Astrocyte (in vitro differentiated cells and primary cell): Measurements from ENCODE around the gene GRID2. TPM values are rescaled to one million over a fixed set of nuclear protein-coding genes. Genes with fewer than 3 reads are reported as not detected.

ENCODE experiments used
- DNase-seq: peaks from one replicate; pipeline ENCODE4 v3.0.0-alpha.2; 2010; ENCODE audit warnings: low read depth
- FAIRE-seq: peaks from 2 replicates; lab custom pipeline; 2011; peaks lifted over from hg19 to GRCh38; lab: Jason Lieb, UNC
- H2AFZ ChIP-seq: 2 replicates; pipeline ENCODE4 v1.6.0; 2012; ENCODE audit warnings: low read depth, low read length, inconsistent platforms
- H3K27ac ChIP-seq: 2 replicates; pipeline ENCODE4 v1.5.1; 2011; ENCODE audit warnings: low read depth, low read length, inconsistent platforms
- H3K27me3 ChIP-seq: 2 replicates; pipeline ENCODE4 v1.6.0; 2011; ENCODE audit warnings: low read length, inconsistent platforms; ENCODE audit not compliant: insufficient read depth
- H3K36me3 ChIP-seq: 2 replicates; pipeline ENCODE4 v1.5.1; 2011; ENCODE audit warnings: low read length, inconsistent platforms; ENCODE audit not compliant: insufficient read depth
- H3K4me1 ChIP-seq: 2 replicates; pipeline ENCODE4 v1.5.1; 2011; ENCODE audit warnings: low read length, inconsistent platforms; ENCODE audit not compliant: insufficient read depth
- H3K4me2 ChIP-seq: 2 replicates; pipeline ENCODE4 v1.6.0; 2012; ENCODE audit warnings: low read length, inconsistent platforms
- H3K4me3 ChIP-seq: 2 replicates; pipeline ENCODE4 v1.5.1; 2011; ENCODE audit warnings: low read depth, mild to moderate bottlenecking, low read length, inconsistent platforms; ENCODE audit not compliant: insufficient read depth
- H3K79me2 ChIP-seq: 2 replicates; pipeline ENCODE4 v1.6.0; 2012; ENCODE audit warnings: mild to moderate bottlenecking, low read length, inconsistent platforms; ENCODE audit not compliant: insufficient read depth
- H3K9ac ChIP-seq: 2 replicates; pipeline ENCODE4 v1.6.0; 2012; ENCODE audit warnings: mild to moderate bottlenecking, low read length, inconsistent platforms
- H3K9me3 ChIP-seq: 2 replicates; pipeline ENCODE4 v1.5.1; 2012; ENCODE audit warnings: low read depth, mild to moderate bottlenecking, low read length, inconsistent platforms; ENCODE audit not compliant: insufficient read depth
- H4K20me1 ChIP-seq: 2 replicates; pipeline ENCODE4 v1.6.0; 2012; ENCODE audit warnings: low read length, inconsistent platforms; ENCODE audit not compliant: insufficient read depth
- H3K27ac Mint-ChIP-seq: one replicate; pipeline ENCODE4 v1.8.0; 2021; ENCODE audit warnings: mild to moderate bottlenecking, mixed read lengths; ENCODE audit not compliant: unreplicated experiment
- H3K27me3 Mint-ChIP-seq: one replicate; pipeline ENCODE4 v1.8.0; 2021; ENCODE audit warnings: low read depth, mixed read lengths; ENCODE audit not compliant: unreplicated experiment
- H3K36me3 Mint-ChIP-seq: one replicate; pipeline ENCODE4 v1.8.0; 2021; ENCODE audit warnings: low read depth, mixed read lengths; ENCODE audit not compliant: unreplicated experiment
- H3K4me1 Mint-ChIP-seq: one replicate; pipeline ENCODE4 v1.8.0; 2021; ENCODE audit warnings: low read depth, mixed read lengths; ENCODE audit not compliant: unreplicated experiment
- H3K4me3 Mint-ChIP-seq: one replicate; pipeline ENCODE4 v1.8.0; 2021; ENCODE audit warnings: mild to moderate bottlenecking, moderate library complexity, mixed read lengths; ENCODE audit not compliant: unreplicated experiment
- H3K9me3 Mint-ChIP-seq: one replicate; pipeline ENCODE4 v1.8.0; 2021; ENCODE audit warnings: mild to moderate bottlenecking, mixed read lengths; ENCODE audit not compliant: unreplicated experiment
- EZH2 ChIP-seq: IDR thresholded peaks from 2 replicates; pipeline ENCODE4 v1.6.1; 2012; ENCODE audit warnings: mild to moderate bottlenecking, low read length, inconsistent platforms; ENCODE audit not compliant: insufficient read depth
- total RNA-seq: library from RNA; stranded (reverse); gene quantifications from 2 replicates; pipeline ENCODE4 v1.2.1, GENCODE V29; 2021
- TF ChIP-seq, protein P1 (sequence below): IDR thresholded peaks from 2 replicates; pipeline ENCODE4 v1.5.1; 2011; ENCODE audit warnings: low read depth, mild to moderate bottlenecking, inconsistent platforms, low read length, moderate library complexity; ENCODE audit not compliant: insufficient read depth

Gene GRID2
- total RNA-seq, 1 donor from 2014 or later = 0.14 TPM

DNA sequence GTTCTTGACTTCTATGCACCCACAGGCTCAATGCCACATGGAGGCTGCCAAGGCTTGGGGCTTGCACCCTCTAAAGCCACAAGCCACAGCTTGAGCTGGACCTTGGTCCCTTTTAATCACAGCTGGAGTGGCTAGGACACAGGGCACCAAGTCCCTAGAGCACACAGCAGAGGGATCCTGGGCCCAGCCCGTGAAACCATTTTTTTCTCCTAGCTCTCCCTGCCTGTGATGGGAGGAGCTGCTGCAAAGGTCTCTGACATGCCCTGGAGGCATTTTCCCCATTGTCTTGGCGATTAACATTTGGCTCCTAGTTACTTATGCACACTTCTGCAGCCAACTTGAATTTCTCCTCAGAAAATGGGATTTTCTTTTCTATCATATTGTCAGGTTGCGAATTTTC lies 410.9 kb downstream of the GRID2 start:
- no peak for FAIRE-seq
- DNase-seq = no peak
- Mint-ChIP-seq H3K4me1 (no peaks in the 10 kb centered on the region), H3K36me3 (no peaks in the 10 kb centered on the region), H3K9me3 (peaks cover 2% of the 10 kb centered on the region), H3K27ac (no peak overlapping the region), H3K4me3 (no peak overlapping the region), H3K27me3 (no peaks in the 10 kb centered on the region)
- no peaks in the 10 kb centered on the region for H3K4me1 ChIP-seq
- no peaks in the 10 kb centered on the region for H3K27me3 ChIP-seq
- H3K36me3 ChIP-seq = no peaks in the 10 kb centered on the region
- H3K9me3 ChIP-seq = no peaks in the 10 kb centered on the region
- H3K4me2 ChIP-seq = no peak overlapping the region
- no peak overlapping the region for H3K27ac ChIP-seq
- TF ChIP-seq, protein P1, sequence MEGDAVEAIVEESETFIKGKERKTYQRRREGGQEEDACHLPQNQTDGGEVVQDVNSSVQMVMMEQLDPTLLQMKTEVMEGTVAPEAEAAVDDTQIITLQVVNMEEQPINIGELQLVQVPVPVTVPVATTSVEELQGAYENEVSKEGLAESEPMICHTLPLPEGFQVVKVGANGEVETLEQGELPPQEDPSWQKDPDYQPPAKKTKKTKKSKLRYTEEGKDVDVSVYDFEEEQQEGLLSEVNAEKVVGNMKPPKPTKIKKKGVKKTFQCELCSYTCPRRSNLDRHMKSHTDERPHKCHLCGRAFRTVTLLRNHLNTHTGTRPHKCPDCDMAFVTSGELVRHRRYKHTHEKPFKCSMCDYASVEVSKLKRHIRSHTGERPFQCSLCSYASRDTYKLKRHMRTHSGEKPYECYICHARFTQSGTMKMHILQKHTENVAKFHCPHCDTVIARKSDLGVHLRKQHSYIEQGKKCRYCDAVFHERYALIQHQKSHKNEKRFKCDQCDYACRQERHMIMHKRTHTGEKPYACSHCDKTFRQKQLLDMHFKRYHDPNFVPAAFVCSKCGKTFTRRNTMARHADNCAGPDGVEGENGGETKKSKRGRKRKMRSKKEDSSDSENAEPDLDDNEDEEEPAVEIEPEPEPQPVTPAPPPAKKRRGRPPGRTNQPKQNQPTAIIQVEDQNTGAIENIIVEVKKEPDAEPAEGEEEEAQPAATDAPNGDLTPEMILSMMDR = no peak
- no peak for TF ChIP-seq EZH2
- H3K4me3 ChIP-seq = no peak overlapping the region
- no peak overlapping the region for H3K9ac ChIP-seq
- H3K79me2 ChIP-seq = no peaks in the 10 kb centered on the region
- H4K20me1 ChIP-seq = no peaks in the 10 kb centered on the region
- no peak overlapping the region for H2AFZ ChIP-seq

GRCh38 chr4:92733231-92733630 lies 429.5 kb downstream of the GRID2 start:
- Histone ChIP-seq H3K9me3 (no peaks in the 10 kb centered on the region), H4K20me1 (no peaks in the 10 kb centered on the region), H3K36me3 (no peaks in the 10 kb centered on the region), H3K4me3 (no peak overlapping the region), H3K9ac (no peak overlapping the region), H3K4me2 (no peak overlapping the region), H2AFZ (no peak overlapping the region), H3K27ac (no peak overlapping the region), H3K79me2 (no peaks in the 10 kb centered on the region), H3K4me1 (no peaks in the 10 kb centered on the region), H3K27me3 (no peaks in the 10 kb centered on the region)
- FAIRE-seq (no peak), DNase-seq (no peak)
- TF ChIP-seq EZH2 = no peak
- TF ChIP-seq, protein P1 = no peak
- peaks cover 6% of the 10 kb centered on the region for H3K4me1 Mint-ChIP-seq
- no peaks in the 10 kb centered on the region for H3K36me3 Mint-ChIP-seq
- H3K27me3 Mint-ChIP-seq = no peaks in the 10 kb centered on the region
- no peaks in the 10 kb centered on the region for H3K9me3 Mint-ChIP-seq
- H3K4me3 Mint-ChIP-seq = no peak overlapping the region
- H3K27ac Mint-ChIP-seq = no peak overlapping the region

DNA sequence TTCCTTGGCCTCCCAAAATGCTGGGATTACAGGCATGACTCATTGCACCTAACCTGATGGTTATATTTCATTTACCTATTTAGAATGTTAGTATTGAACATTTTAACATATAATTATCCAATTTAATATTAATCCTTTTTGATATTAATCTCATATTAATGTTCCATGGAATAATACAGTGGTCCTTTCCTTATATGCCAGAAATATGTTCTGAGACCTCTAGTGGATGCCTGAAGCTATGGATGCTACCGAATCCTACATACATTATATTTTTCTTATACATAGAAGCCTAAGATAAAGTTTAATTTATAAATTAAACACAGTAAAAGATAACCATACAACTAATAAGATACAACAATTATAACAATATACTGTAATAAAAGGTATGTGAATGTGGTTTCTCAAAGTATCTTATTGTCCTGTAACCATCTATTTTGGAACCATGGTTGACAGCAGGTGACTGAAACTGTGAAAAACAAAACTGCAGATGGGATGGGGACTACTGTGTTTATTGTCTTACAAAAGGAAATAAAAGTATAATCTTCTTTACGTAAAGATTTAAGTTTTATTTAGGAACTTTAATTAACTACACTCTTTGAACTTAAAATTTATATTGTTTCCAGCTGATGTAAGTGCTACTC lies 431.4 kb downstream of the GRID2 start:
- Histone ChIP-seq H4K20me1 (no peaks in the 10 kb centered on the region), H3K9me3 (no peaks in the 10 kb centered on the region), H3K4me2 (no peak overlapping the region), H3K4me3 (no peak overlapping the region), H3K27me3 (no peaks in the 10 kb centered on the region), H3K36me3 (no peaks in the 10 kb centered on the region), H3K9ac (no peak overlapping the region), H2AFZ (no peak overlapping the region), H3K79me2 (no peaks in the 10 kb centered on the region), H3K4me1 (no peaks in the 10 kb centered on the region), H3K27ac (no peak overlapping the region)
- DNase-seq (no peak), FAIRE-seq (no peak)
- peaks cover 5% of the 10 kb centered on the region for H3K4me1 Mint-ChIP-seq
- TF ChIP-seq EZH2 = no peak
- TF ChIP-seq, protein P1 = no peak
- H3K4me3 Mint-ChIP-seq = no peak overlapping the region
- H3K36me3 Mint-ChIP-seq = no peaks in the 10 kb centered on the region
- no peaks in the 10 kb centered on the region for H3K27me3 Mint-ChIP-seq
- H3K9me3 Mint-ChIP-seq = no peaks in the 10 kb centered on the region
- H3K27ac Mint-ChIP-seq = no peak overlapping the region
